PC-3 (cell line): ENCODE measurements around the gene SLF2. TPM values are rescaled to one million over a fixed set of nuclear protein-coding genes. Genes with fewer than 3 reads are reported as not detected.

Experiments
- ATAC-seq: fragments of 200-7000 bp; cut with Tn5 transposase; 2 replicates; pipeline ENCODE4 v1.9.1; 2020; ENCODE audit warnings: mild to moderate bottlenecking, moderate library complexity
- BruUV-seq: library from RNA; stranded (reverse); fragments of 400-500 nt; replicated peaks from 2 replicates; lab custom pipeline; 2021; lab: Mats Ljungman, UMichigan
- CTCF ChIA-PET: fragments of 300-600 bp; sonication (Branson Sonifier 250); formaldehyde crosslinking; loops from one replicate; lab custom pipeline; 2022; ENCODE audit warnings: antibody characterized with exemption; lab: Charles Lee
- POLR2A ChIA-PET: fragments of 300-600 bp; sonication (Branson Sonifier 250); formaldehyde crosslinking; loops from one replicate; lab custom pipeline; 2022; ENCODE audit warnings: antibody characterized with exemption; ENCODE audit not compliant: unreplicated experiment; lab: Charles Lee
- DNase-seq: peaks from one replicate; pipeline ENCODE4 v3.0.0-alpha.2; 2015
- H2AFZ ChIP-seq: fragments of 300-600 bp; sonication (generic); 2 replicates; pipeline ENCODE4 v1.6.0; 2016; ENCODE audit warnings: antibody characterized with exemption, low read length
- H3F3A ChIP-seq: fragments of 300-600 bp; sonication (generic); one replicate; pipeline ENCODE4 v1.6.0; 2017; ENCODE audit warnings: antibody characterized with exemption, low read length, control low read depth, mild to moderate bottlenecking; ENCODE audit not compliant: unreplicated experiment
- H3K27ac ChIP-seq: fragments of 300-600 bp; sonication (generic); 2 replicates; pipeline ENCODE4 v1.5.1; 2016; ENCODE audit warnings: mild to moderate bottlenecking, low read length
- H3K27me3 ChIP-seq: fragments of 300-600 bp; sonication (generic); 2 replicates; pipeline ENCODE4 v1.6.1; 2016; ENCODE audit warnings: low read length, mixed read lengths
- H3K36me3 ChIP-seq: fragments of 300-600 bp; sonication (generic); 2 replicates; pipeline ENCODE4 v1.6.1; 2016; ENCODE audit warnings: low read depth, mixed run types, low read length, mixed read lengths
- H3K4me1 ChIP-seq: fragments of 300-600 bp; sonication (generic); 2 replicates; pipeline ENCODE4 v1.5.1; 2016; ENCODE audit warnings: low read length; ENCODE audit not compliant: insufficient read depth
- H3K4me2 ChIP-seq: fragments of 300-600 bp; sonication (generic); 2 replicates; pipeline ENCODE4 v1.6.0; 2016; ENCODE audit warnings: low read length
- H3K4me3 ChIP-seq: fragments of 300-600 bp; sonication (generic); 2 replicates; pipeline ENCODE4 v1.5.1; 2016; ENCODE audit warnings: mild to moderate bottlenecking, low read length, mixed read lengths
- H3K79me2 ChIP-seq: fragments of 300-600 bp; sonication (generic); 2 replicates; pipeline ENCODE4 v1.6.1; 2017; ENCODE audit warnings: low read length, mixed read lengths
- H3K9ac ChIP-seq: fragments of 300-600 bp; sonication (generic); 2 replicates; pipeline ENCODE4 v1.6.0; 2016; ENCODE audit warnings: mild to moderate bottlenecking, low read length
- H3K9me2 ChIP-seq: fragments of 300-600 bp; sonication (generic); replicated peaks from 2 replicates; pipeline ENCODE4 v1.6.1; 2016; ENCODE audit warnings: mixed run types, low read length, mixed read lengths
- H3K9me3 ChIP-seq: fragments of 300-600 bp; sonication (generic); 2 replicates; pipeline ENCODE4 v1.6.1; 2016; ENCODE audit warnings: low read length, mixed read lengths
- H4K20me1 ChIP-seq: fragments of 300-600 bp; sonication (generic); 2 replicates; pipeline ENCODE4 v1.6.1; 2016; ENCODE audit warnings: low read length, mixed read lengths
- CTCF ChIP-seq: fragments of 300-600 bp; sonication (generic); conservative IDR thresholded peaks from 2 replicates; pipeline ENCODE4 v1.5.1; 2017; ENCODE audit warnings: antibody characterized with exemption, low read depth, mild to moderate bottlenecking, low read length
- EZH2 ChIP-seq: fragments of 300-600 bp; sonication (generic); IDR thresholded peaks from one replicate; pipeline ENCODE4 v1.6.1; 2017; ENCODE audit warnings: antibody characterized with exemption, mild to moderate bottlenecking, low read length; ENCODE audit not compliant: unreplicated experiment
- EZH2phosphoT487 ChIP-seq: fragments of 300-600 bp; sonication (generic); IDR thresholded peaks from 2 replicates; pipeline ENCODE4 v1.6.1; 2018; ENCODE audit warnings: mild to moderate bottlenecking, antibody characterized with exemption, low read length, borderline replicate concordance
- intact Hi-C: fragments of 100-400 bp; cut with micrococcal nuclease; formaldehyde crosslinking; loops from 2 replicates; pipeline ENCODE4 v1.9.0; 2023
- total RNA-seq: library from RNA; depleted of rRNA; stranded (reverse); fragments of >200 nt; gene quantifications from 2 replicates; pipeline ENCODE4 v1.2.3, GENCODE V29; 2014

SLF2 gene
- total RNA-seq, 1 experiment from 2014 or later, result 19.5 TPM

GRCh38 chr10:100877461-100877850, 35.3 kb upstream of the SLF2 start:
- Histone ChIP-seq H3F3A (no peaks in the 10 kb centered on the region), H3K36me3 (no peaks in the 10 kb centered on the region), H3K27me3 (no peaks in the 10 kb centered on the region), H3K9me3 (no peaks in the 10 kb centered on the region), H4K20me1 (no peaks in the 10 kb centered on the region), H3K27ac (no peak overlapping the region), H3K79me2 (no peaks in the 10 kb centered on the region), H3K4me1 (no peaks in the 10 kb centered on the region), H3K9ac (no peak overlapping the region), H3K4me3 (no peak overlapping the region), H2AFZ (no peak overlapping the region), H3K4me2 (no peak overlapping the region), H3K9me2 (no peaks in the 10 kb centered on the region)
- DNase-seq, result no peak
- no TSS peak for BruUV-seq
- ATAC-seq, result no peak
- ChIA-PET POLR2A (no interaction called here), CTCF (no interaction called here)
- intact Hi-C loops, result loop anchor here (10.0 kb wide), 2 partner anchors 133 to 313 kb away; partner anchors contain the start of gene PAX2
- TF ChIP-seq CTCF, result no peak
- no peak for TF ChIP-seq EZH2
- TF ChIP-seq EZH2phosphoT487, result no peak

GRCh38 chr10:100878291-100878910, 34.4 kb upstream of the SLF2 start:
- Histone ChIP-seq H3K9me3 (no peaks in the 10 kb centered on the region), H3F3A (no peaks in the 10 kb centered on the region), H3K9ac (no peak overlapping the region), H4K20me1 (no peaks in the 10 kb centered on the region), H3K27ac (no peak overlapping the region), H3K4me1 (no peaks in the 10 kb centered on the region), H3K79me2 (no peaks in the 10 kb centered on the region), H3K4me3 (no peak overlapping the region), H3K36me3 (no peaks in the 10 kb centered on the region), H3K27me3 (no peaks in the 10 kb centered on the region), H2AFZ (no peak overlapping the region), H3K9me2 (no peaks in the 10 kb centered on the region), H3K4me2 (no peak overlapping the region)
- peak; percentile 71 for DNase-seq
- ChIA-PET CTCF (interaction anchor here (0.5 to 1.3 kb wide), 8 partner anchors 207 to 441 kb away, joined by 3 to 11 read pairs (median 3); no protein-coding TSS in a partner anchor), POLR2A (no interaction called here)
- TF ChIP-seq CTCF, result peak; percentile 73
- no peak for TF ChIP-seq EZH2phosphoT487
- peak; percentile 96 for ATAC-seq
- intact Hi-C loops, result loop anchor here (1.0 to 10.0 kb wide), 4 partner anchors 134 to 360 kb away; partner anchors contain the start of gene PAX2
- BruUV-seq, result no TSS peak

GRCh38 chr10:100879741-100880360, 32.9 kb upstream of the SLF2 start:
- no peak overlapping the region for H3K27ac ChIP-seq
- H3K79me2 ChIP-seq, result no peaks in the 10 kb centered on the region
- DNase-seq (no peak), ATAC-seq (no peak)
- H3K36me3 ChIP-seq, result no peaks in the 10 kb centered on the region
- H3K27me3 ChIP-seq, result no peaks in the 10 kb centered on the region
- no peaks in the 10 kb centered on the region for H3K9me2 ChIP-seq
- no peak overlapping the region for H2AFZ ChIP-seq
- TF ChIP-seq EZH2phosphoT487 (no peak), EZH2 (no peak), CTCF (no peak)
- no peaks in the 10 kb centered on the region for H3K4me1 ChIP-seq
- BruUV-seq, result no TSS peak
- H3K9me3 ChIP-seq, result no peaks in the 10 kb centered on the region
- H3K4me3 ChIP-seq, result no peak overlapping the region
- POLR2A ChIA-PET, result no interaction called here
- intact Hi-C loops, result loop anchor here (10.0 kb wide), 2 partner anchors 135 to 315 kb away; partner anchors contain the start of gene PAX2
- CTCF ChIA-PET, result no interaction called here
- no peaks in the 10 kb centered on the region for H4K20me1 ChIP-seq
- no peak overlapping the region for H3K4me2 ChIP-seq
- no peak overlapping the region for H3K9ac ChIP-seq
- H3F3A ChIP-seq, result no peaks in the 10 kb centered on the region
